Measurements from ENCODE around the gene UNG. TPM values are rescaled to one million over a fixed set of nuclear protein-coding genes. Genes with fewer than 3 reads are reported as not detected.
"Not testable (repeated sequence)": the region's sequence is repeated elsewhere in the genome, so short reads cannot be mapped to it uniquely, and the experiment has no call there.

The UNG gene
- total RNA-seq, 1 donor from 2014 or later: 21.8 TPM

- no peak for DNase-seq (ENCODE audit: low read depth in 2 of 2)
Measured at GRCh38 chr12:109120557-109120956, 23.2 kb downstream of the UNG start.

- no peak for DNase-seq (ENCODE audit: low read depth in 2 of 2)
Measured at GRCh38 chr12:109121346-109121880, 24.0 kb downstream of the UNG start.

GRCh38 chr12:109124878-109125648 is 27.7 kb downstream of the UNG start:
- no peak for DNase-seq (ENCODE audit: low read depth in 2 of 2)

- no peak for DNase-seq (ENCODE audit: low read depth in 2 of 2)
Measured at GRCh38 chr12:109125791-109126190, 28.4 kb downstream of the UNG start.

- no peak for DNase-seq (ENCODE audit: low read depth in 2 of 2)
Measured at GRCh38 chr12:109126784-109127183, 29.4 kb downstream of the UNG start.

- no peak for DNase-seq (ENCODE audit: low read depth in 2 of 2)
Measured at GRCh38 chr12:109127533-109128242, 30.3 kb downstream of the UNG start.

GRCh38 chr12:109130297-109131153 is 33.1 kb downstream of the UNG start:
- DNase-seq (ENCODE audit: low read depth in 2 of 2): no peak

- DNase-seq (ENCODE audit: low read depth in 2 of 2): no peak
Measured at GRCh38 chr12:109131154-109132050, 34.0 kb downstream of the UNG start.

GRCh38 chr12:109134186-109134917 is 37.0 kb downstream of the UNG start:
- peak in 1 of 2 donors; percentile 19 for DNase-seq (ENCODE audit: low read depth in 2 of 2)

- DNase-seq (ENCODE audit: low read depth in 2 of 2): peak in 1 of 2 donors; percentile 39
Measured at GRCh38 chr12:109137055-109137454, 39.7 kb downstream of the UNG start.

GRCh38 chr12:109139360-109139759 is 42.0 kb downstream of the UNG start:
- DNase-seq (ENCODE audit: low read depth in 2 of 2): no peak

- DNase-seq (ENCODE audit: low read depth in 2 of 2): no peak
Measured at GRCh38 chr12:109139791-109140190, 42.4 kb downstream of the UNG start.

GRCh38 chr12:109140560-109140959 is 43.2 kb downstream of the UNG start:
- DNase-seq (ENCODE audit: low read depth in 2 of 2): no peak

- DNase-seq (ENCODE audit: low read depth in 2 of 2): no peak
Measured at GRCh38 chr12:109144224-109144623, 46.8 kb downstream of the UNG start.

GRCh38 chr12:109147126-109147525 is 49.7 kb downstream of the UNG start:
- not testable (repeated sequence) for DNase-seq (ENCODE audit: low read depth in 2 of 2)

- no peak for DNase-seq (ENCODE audit: low read depth in 2 of 2)
Measured at GRCh38 chr12:109147954-109148353, 50.6 kb downstream of the UNG start.

GRCh38 chr12:109150124-109150640 is 52.8 kb downstream of the UNG start:
- no peak for DNase-seq (ENCODE audit: low read depth in 2 of 2)

- no peak for DNase-seq (ENCODE audit: low read depth in 2 of 2)
Measured at GRCh38 chr12:109151457-109151856, 54.1 kb downstream of the UNG start.

- no peak for DNase-seq (ENCODE audit: low read depth in 2 of 2)
Measured at GRCh38 chr12:109153821-109154441, 56.5 kb downstream of the UNG start.
